ENCODE data around the gene R3HDM1.

R3HDM1 gene

DNA sequence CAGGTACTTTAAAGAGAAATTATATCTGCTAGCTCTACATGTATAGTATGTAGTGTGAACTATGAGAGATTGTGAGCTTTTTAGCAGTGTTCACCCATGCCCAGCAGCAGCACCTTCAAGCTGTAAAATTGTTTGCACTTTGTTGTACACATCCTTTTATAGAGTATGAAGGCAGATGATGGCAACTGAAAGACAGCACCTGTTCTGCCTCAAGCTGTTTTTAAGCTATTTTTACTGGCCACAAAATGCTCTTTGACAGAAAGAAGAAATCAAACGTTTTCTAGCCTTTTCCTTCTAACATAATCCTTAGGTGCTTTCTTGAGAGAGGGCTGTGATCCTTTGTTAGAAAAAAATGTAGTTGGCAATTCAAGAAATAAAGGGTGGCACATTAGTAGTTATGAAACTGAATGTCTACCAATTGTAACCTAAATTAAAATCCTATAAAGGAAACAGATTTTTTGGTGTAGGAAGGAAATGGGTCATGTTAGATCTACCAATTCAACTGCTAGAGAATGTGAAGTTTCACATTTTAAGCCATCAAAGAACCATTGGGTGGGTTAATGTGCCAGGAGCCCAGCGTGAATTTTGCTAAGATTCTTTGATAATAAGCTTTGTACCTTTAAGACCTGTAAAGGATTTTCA, 59.5 kb downstream of the R3HDM1 start:
- H4K20me1 ChIP-seq (ENCODE audit: low read depth, low read length) = no peaks in the 10 kb centered on the region
- H3K9ac ChIP-seq (ENCODE audit: low read length) = no peak overlapping the region
- H3K36me3 ChIP-seq (ENCODE audit: low read length) = peaks cover 7% of the 10 kb centered on the region; the same call in 1 of the 2 replicates
- no peaks in the 10 kb centered on the region for H3K9me2 ChIP-seq (replicated peaks; ENCODE audit: insufficient read depth, low read length)
- H3K27me3 ChIP-seq (ENCODE audit: low read length) = no peaks in the 10 kb centered on the region
- H3K27ac ChIP-seq (ENCODE audit: low read depth, low read length) = peak overlapping the region; percentile 47
- 0 out of 2 replicates have a peak, but pooled peaks cover 5% of the 10 kb centered on the region for H3F3A ChIP-seq (ENCODE audit: insufficient read depth)
- no peak overlapping the region for H3K4me3 ChIP-seq (ENCODE audit: insufficient read depth, low read length, poor library complexity, severe bottlenecking)
- H3K79me2 ChIP-seq (ENCODE audit: insufficient read depth, low read length) = peaks cover 17% of the 10 kb centered on the region; the same call in 1 of the 2 replicates
- peaks cover 8% of the 10 kb centered on the region; the same call in 1 of the 2 replicates for H3K9me3 ChIP-seq (ENCODE audit: insufficient read depth, low read length)
- TF ChIP-seq, protein P1, sequence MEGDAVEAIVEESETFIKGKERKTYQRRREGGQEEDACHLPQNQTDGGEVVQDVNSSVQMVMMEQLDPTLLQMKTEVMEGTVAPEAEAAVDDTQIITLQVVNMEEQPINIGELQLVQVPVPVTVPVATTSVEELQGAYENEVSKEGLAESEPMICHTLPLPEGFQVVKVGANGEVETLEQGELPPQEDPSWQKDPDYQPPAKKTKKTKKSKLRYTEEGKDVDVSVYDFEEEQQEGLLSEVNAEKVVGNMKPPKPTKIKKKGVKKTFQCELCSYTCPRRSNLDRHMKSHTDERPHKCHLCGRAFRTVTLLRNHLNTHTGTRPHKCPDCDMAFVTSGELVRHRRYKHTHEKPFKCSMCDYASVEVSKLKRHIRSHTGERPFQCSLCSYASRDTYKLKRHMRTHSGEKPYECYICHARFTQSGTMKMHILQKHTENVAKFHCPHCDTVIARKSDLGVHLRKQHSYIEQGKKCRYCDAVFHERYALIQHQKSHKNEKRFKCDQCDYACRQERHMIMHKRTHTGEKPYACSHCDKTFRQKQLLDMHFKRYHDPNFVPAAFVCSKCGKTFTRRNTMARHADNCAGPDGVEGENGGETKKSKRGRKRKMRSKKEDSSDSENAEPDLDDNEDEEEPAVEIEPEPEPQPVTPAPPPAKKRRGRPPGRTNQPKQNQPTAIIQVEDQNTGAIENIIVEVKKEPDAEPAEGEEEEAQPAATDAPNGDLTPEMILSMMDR (IDR thresholded peaks at IDR 0.05; ENCODE audit: insufficient read depth, low read length, poor library complexity, severe bottlenecking) = no peak
- no peak for TF ChIP-seq EZH2phosphoT487 (conservative IDR thresholded peaks at IDR 0.05; ENCODE audit: low read length)
- H3K4me2 ChIP-seq (ENCODE audit: low read depth, low read length, poor library complexity, severe bottlenecking) = peak overlapping the region; percentile 7
- no peak overlapping the region for H2AFZ ChIP-seq (ENCODE audit: low read depth, low read length, severe bottlenecking)

DNA sequence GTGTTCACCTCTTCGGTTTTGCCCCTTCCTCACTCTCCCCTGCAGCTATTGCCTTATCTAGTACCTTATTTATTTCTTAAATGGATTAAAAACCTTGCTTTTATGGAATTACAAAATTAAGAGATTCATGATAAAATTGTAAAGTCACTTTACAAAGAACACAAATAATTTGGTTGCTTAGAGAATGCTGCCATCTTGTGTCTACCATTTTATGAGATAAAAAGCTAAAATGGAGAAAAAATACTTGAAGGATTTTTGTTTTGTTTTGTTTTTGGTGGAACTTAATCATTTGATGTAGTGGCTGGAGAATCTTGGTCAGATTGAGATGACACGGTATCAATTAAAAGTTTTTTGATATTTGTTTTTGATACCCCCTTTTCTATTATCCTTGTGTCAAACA, 69.6 kb downstream of the R3HDM1 start:
- Histone ChIP-seq H4K20me1 (ENCODE audit: low read depth, low read length) (no peaks in the 10 kb centered on the region), H3F3A (ENCODE audit: insufficient read depth) (no peaks in the 10 kb centered on the region), H2AFZ (ENCODE audit: low read depth, low read length, severe bottlenecking) (no peak overlapping the region), H3K9me2 (replicated peaks; ENCODE audit: insufficient read depth, low read length) (no peaks in the 10 kb centered on the region), H3K27ac (ENCODE audit: low read depth, low read length) (no peak overlapping the region), H3K79me2 (ENCODE audit: insufficient read depth, low read length) (peaks cover 32% of the 10 kb centered on the region), H3K9ac (ENCODE audit: low read length) (no peak overlapping the region), H3K27me3 (ENCODE audit: low read length) (no peaks in the 10 kb centered on the region), H3K4me2 (ENCODE audit: low read depth, low read length, poor library complexity, severe bottlenecking) (no peak overlapping the region), H3K4me3 (ENCODE audit: insufficient read depth, low read length, poor library complexity, severe bottlenecking) (no peak overlapping the region), H3K9me3 (ENCODE audit: insufficient read depth, low read length) (no peaks in the 10 kb centered on the region), H3K36me3 (ENCODE audit: low read length) (peaks cover 17% of the 10 kb centered on the region)
- TF ChIP-seq, protein P1 (IDR thresholded peaks at IDR 0.05; ENCODE audit: insufficient read depth, low read length, poor library complexity, severe bottlenecking) = no peak
- no peak for TF ChIP-seq EZH2phosphoT487 (conservative IDR thresholded peaks at IDR 0.05; ENCODE audit: low read length)

DNA sequence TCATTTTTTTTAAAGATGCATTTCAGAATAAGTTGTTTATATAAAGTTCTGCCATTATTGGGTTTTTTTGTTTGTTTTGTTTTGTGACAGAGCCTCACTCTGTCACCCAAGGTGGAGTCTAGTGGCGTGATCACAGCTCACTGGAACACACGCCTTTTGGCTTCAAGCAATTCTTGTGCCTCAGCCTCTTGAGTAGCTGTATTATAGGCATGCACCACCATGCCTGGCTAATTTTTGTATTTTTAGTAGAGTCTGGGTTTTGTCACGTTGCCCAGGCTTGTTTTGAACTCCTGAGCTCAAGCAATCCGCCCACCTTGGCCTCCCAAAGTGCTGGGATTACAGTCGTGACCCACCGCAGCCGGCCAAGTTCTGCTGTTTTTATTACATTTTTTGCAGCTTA, 72.3 kb downstream of the R3HDM1 start:
- Histone ChIP-seq H3K4me2 (ENCODE audit: low read depth, low read length, poor library complexity, severe bottlenecking) (no peak overlapping the region), H3K79me2 (ENCODE audit: insufficient read depth, low read length) (peaks cover 24% of the 10 kb centered on the region), H3K9me3 (ENCODE audit: insufficient read depth, low read length) (no peaks in the 10 kb centered on the region), H3K9ac (ENCODE audit: low read length) (no peak overlapping the region), H3K36me3 (ENCODE audit: low read length) (peaks cover 20% of the 10 kb centered on the region), H3K9me2 (replicated peaks; ENCODE audit: insufficient read depth, low read length) (no peaks in the 10 kb centered on the region), H3F3A (ENCODE audit: insufficient read depth) (no peaks in the 10 kb centered on the region), H3K27ac (ENCODE audit: low read depth, low read length) (no peak overlapping the region), H3K4me3 (ENCODE audit: insufficient read depth, low read length, poor library complexity, severe bottlenecking) (no peak overlapping the region), H3K27me3 (ENCODE audit: low read length) (no peaks in the 10 kb centered on the region), H4K20me1 (ENCODE audit: low read depth, low read length) (no peaks in the 10 kb centered on the region), H2AFZ (ENCODE audit: low read depth, low read length, severe bottlenecking) (no peak overlapping the region)
- no peak for TF ChIP-seq EZH2phosphoT487 (conservative IDR thresholded peaks at IDR 0.05; ENCODE audit: low read length)
- TF ChIP-seq, protein P1 (IDR thresholded peaks at IDR 0.05; ENCODE audit: insufficient read depth, low read length, poor library complexity, severe bottlenecking) = no peak
